ENCODE results near the gene RNASEH2B.

DNA sequence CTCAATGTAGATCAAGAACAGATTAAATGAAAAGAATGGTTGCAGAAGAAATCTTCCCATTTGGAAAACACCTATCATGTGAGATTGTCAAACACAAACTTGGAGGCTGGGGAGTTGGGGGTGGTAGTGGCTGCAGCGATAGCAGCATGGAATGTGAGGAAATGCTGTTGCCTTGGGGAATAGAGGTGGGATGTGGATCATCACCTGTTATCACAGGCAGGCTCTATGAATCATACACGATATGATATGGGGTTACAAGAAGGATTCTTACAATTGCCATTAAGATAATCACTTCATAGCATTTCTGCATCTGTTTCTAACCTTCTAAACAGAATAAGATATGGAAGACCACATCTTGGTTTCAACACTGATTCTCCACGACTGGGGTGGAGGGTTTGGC, 88.7 kb downstream of the RNASEH2B start:
- TF ChIP-seq, protein P1, sequence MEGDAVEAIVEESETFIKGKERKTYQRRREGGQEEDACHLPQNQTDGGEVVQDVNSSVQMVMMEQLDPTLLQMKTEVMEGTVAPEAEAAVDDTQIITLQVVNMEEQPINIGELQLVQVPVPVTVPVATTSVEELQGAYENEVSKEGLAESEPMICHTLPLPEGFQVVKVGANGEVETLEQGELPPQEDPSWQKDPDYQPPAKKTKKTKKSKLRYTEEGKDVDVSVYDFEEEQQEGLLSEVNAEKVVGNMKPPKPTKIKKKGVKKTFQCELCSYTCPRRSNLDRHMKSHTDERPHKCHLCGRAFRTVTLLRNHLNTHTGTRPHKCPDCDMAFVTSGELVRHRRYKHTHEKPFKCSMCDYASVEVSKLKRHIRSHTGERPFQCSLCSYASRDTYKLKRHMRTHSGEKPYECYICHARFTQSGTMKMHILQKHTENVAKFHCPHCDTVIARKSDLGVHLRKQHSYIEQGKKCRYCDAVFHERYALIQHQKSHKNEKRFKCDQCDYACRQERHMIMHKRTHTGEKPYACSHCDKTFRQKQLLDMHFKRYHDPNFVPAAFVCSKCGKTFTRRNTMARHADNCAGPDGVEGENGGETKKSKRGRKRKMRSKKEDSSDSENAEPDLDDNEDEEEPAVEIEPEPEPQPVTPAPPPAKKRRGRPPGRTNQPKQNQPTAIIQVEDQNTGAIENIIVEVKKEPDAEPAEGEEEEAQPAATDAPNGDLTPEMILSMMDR (conservative IDR thresholded peaks at IDR 0.05; ENCODE audit: low read depth in 2 of 2): no peak
- no peak for TF ChIP-seq EZH2 (IDR thresholded peaks at IDR 0.05; ENCODE audit: low read depth, unreplicated experiment)
- no peak for TF ChIP-seq EZH2phosphoT487 (IDR thresholded peaks at IDR 0.05; ENCODE audit: unreplicated experiment)
- TF ChIP-seq POLR2AphosphoS5 (IDR thresholded peaks at IDR 0.05; ENCODE audit: low read depth): no peak
- TF ChIP-seq, protein P2, sequence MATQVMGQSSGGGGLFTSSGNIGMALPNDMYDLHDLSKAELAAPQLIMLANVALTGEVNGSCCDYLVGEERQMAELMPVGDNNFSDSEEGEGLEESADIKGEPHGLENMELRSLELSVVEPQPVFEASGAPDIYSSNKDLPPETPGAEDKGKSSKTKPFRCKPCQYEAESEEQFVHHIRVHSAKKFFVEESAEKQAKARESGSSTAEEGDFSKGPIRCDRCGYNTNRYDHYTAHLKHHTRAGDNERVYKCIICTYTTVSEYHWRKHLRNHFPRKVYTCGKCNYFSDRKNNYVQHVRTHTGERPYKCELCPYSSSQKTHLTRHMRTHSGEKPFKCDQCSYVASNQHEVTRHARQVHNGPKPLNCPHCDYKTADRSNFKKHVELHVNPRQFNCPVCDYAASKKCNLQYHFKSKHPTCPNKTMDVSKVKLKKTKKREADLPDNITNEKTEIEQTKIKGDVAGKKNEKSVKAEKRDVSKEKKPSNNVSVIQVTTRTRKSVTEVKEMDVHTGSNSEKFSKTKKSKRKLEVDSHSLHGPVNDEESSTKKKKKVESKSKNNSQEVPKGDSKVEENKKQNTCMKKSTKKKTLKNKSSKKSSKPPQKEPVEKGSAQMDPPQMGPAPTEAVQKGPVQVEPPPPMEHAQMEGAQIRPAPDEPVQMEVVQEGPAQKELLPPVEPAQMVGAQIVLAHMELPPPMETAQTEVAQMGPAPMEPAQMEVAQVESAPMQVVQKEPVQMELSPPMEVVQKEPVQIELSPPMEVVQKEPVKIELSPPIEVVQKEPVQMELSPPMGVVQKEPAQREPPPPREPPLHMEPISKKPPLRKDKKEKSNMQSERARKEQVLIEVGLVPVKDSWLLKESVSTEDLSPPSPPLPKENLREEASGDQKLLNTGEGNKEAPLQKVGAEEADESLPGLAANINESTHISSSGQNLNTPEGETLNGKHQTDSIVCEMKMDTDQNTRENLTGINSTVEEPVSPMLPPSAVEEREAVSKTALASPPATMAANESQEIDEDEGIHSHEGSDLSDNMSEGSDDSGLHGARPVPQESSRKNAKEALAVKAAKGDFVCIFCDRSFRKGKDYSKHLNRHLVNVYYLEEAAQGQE (IDR thresholded peaks at IDR 0.05; ENCODE audit: unreplicated experiment): no peak
- TF ChIP-seq ZNF331 (CRISPR knock-in tag; IDR thresholded peaks at IDR 0.05; ENCODE audit: low read depth): no peak
- no peak for TF ChIP-seq JUNB (IDR thresholded peaks at IDR 0.05; ENCODE audit: unreplicated experiment)

Data from GM23338 (cell line).